A549 (cell line): ENCODE results near the gene ANXA3. TPM values are rescaled to one million over a fixed set of nuclear protein-coding genes. Genes with fewer than 3 reads are reported as not detected.

ENCODE experiments used
- ATAC-seq, 2 experiments: fragments of 200-7000 bp in 1 of 2; fragments of >200 bp in 1 of 2; cut with Nextera tagmentation in 1 of 2; cut with Tn5 transposase in 1 of 2; 3 replicates each; pipeline versions ENCODE4 v1.8.0 to v1.9.1; 2018 to 2020; ENCODE audit warnings: mild to moderate bottlenecking in 1 of 2, moderate library complexity in 1 of 2
- CTCF ChIA-PET: fragments of 300-600 bp; sonication (Branson Sonifier 250); formaldehyde crosslinking; extraction: SDS; loops from one replicate; lab custom pipeline; 2021; ENCODE audit warnings: antibody characterized with exemption, inconsistent platforms; lab: Yijun Ruan, JAX
- POLR2A ChIA-PET: fragments of 350-600 bp; formaldehyde crosslinking; extraction: SDS; loops from one replicate; lab custom pipeline; 2021; ENCODE audit warnings: antibody characterized with exemption, inconsistent platforms; lab: Yijun Ruan, JAX
- DNase-seq, 2 experiments: peaks; one replicate each; pipeline versions ENCODE4 v3.0.0 to v3.0.0-alpha.2; 2011 to 2016; ENCODE audit warnings: low read depth in 1 of 2, low spot score in 1 of 2
- FAIRE-seq: peaks from 2 replicates; lab custom pipeline; 2011; peaks lifted over from hg19 to GRCh38; lab: Jason Lieb, UNC
- H3K27ac ChIP-seq, 2 experiments: fragments of >200 bp; sonication (Bioruptor Twin); formaldehyde crosslinking; 3 replicates each; pipeline ENCODE4 v1.5.1; 2016 to 2017
- H3K4me1 ChIP-seq: fragments of >200 bp; sonication (Bioruptor Twin); formaldehyde crosslinking; 3 replicates; pipeline ENCODE4 v1.6.1; 2016
- H3K4me2 ChIP-seq: fragments of >200 bp; sonication (Bioruptor Twin); formaldehyde crosslinking; 3 replicates; pipeline ENCODE4 v1.6.1; 2016
- H3K4me3 ChIP-seq: fragments of >200 bp; sonication (Bioruptor Twin); formaldehyde crosslinking; 3 replicates; pipeline ENCODE4 v1.5.1; 2016
- H3K9me3 ChIP-seq: fragments of >200 bp; sonication (Bioruptor Twin); formaldehyde crosslinking; 3 replicates; pipeline ENCODE4 v1.6.1; 2016
- BHLHE40 ChIP-seq: IDR thresholded peaks from 2 replicates; pipeline ENCODE4 v1.6.1; 2012; ENCODE audit warnings: low read depth, low read length, inconsistent platforms
- CEBPB ChIP-seq, 2 experiments: fragments of >200 bp in 1 of 2; sonication (Bioruptor Twin) in 1 of 2; formaldehyde crosslinking in 1 of 2; IDR thresholded peaks; 2 replicates each; pipeline ENCODE4 v1.6.1; 2012 to 2016
- CHD2 ChIP-seq: fragments of 150-350 bp; IDR thresholded peaks from 2 replicates; pipeline ENCODE4 v1.6.1; 2014; ENCODE audit warnings: low read length; ENCODE audit not compliant: partially characterized antibody
- EHMT2 ChIP-seq: fragments of 200-600 bp; sonication (generic); IDR thresholded peaks from 2 replicates; pipeline ENCODE4 v1.6.1; 2016; ENCODE audit warnings: antibody characterized with exemption, low read depth, mild to moderate bottlenecking, moderate library complexity
- FOSL2 ChIP-seq, 2 experiments: fragments of 450-650 bp in 1 of 2; fragments of >200 bp in 1 of 2; sonication (Bioruptor Twin) in 1 of 2; formaldehyde crosslinking; IDR thresholded peaks; 2 replicates each; pipeline versions ENCODE4 v1.5.0 to v1.6.1; 2016 to 2020; ENCODE audit warnings: mild to moderate bottlenecking in 1 of 2, moderate library complexity in 1 of 2
- HOXA7 ChIP-seq: fragments of 250-450 bp; sonication (Bioruptor Pico); IDR thresholded peaks from 2 replicates; pipeline ENCODE4 v1.5.0; 2020; ENCODE audit warnings: mild to moderate bottlenecking, moderate library complexity
- HOXB13 ChIP-seq: fragments of 250-450 bp; sonication (Bioruptor Pico); IDR thresholded peaks from 2 replicates; pipeline ENCODE4 v1.5.0; 2020; ENCODE audit warnings: low read depth, mild to moderate bottlenecking, moderate library complexity
- JUN ChIP-seq, 2 experiments: fragments of >200 bp; sonication (Bioruptor Twin); formaldehyde crosslinking; IDR thresholded peaks; 2 replicates in 1 of 2; 3 replicates in 1 of 2; pipeline ENCODE4 v1.6.1; 2016 to 2017
- JUNB ChIP-seq: fragments of >200 bp; sonication (Bioruptor Twin); formaldehyde crosslinking; IDR thresholded peaks from 2 replicates; pipeline ENCODE4 v1.6.1; 2016
- KDM1A ChIP-seq: fragments of 200-600 bp; sonication (generic); IDR thresholded peaks from 2 replicates; pipeline ENCODE4 v1.6.1; 2016; ENCODE audit warnings: low read depth, mild to moderate bottlenecking
- MAFK ChIP-seq: fragments of 450-650 bp; IDR thresholded peaks from 2 replicates; pipeline ENCODE4 v1.6.1; 2014; ENCODE audit not compliant: partially characterized antibody
- MAZ ChIP-seq: fragments of 150-350 bp; IDR thresholded peaks from 2 replicates; pipeline ENCODE4 v1.6.1; 2014; ENCODE audit warnings: antibody characterized with exemption, low read depth, low read length, borderline replicate concordance
- NR3C1 ChIP-seq: fragments of >200 bp; sonication (Bioruptor Twin); formaldehyde crosslinking; IDR thresholded peaks from 3 replicates; pipeline ENCODE4 v1.6.1; 2017
- PHF8 ChIP-seq: fragments of 200-600 bp; sonication (generic); IDR thresholded peaks from 2 replicates; pipeline ENCODE4 v1.6.1; 2016; ENCODE audit warnings: low read depth, mild to moderate bottlenecking, antibody characterized with exemption, moderate library complexity, borderline replicate concordance
- RAD21 ChIP-seq, 2 experiments: fragments of >200 bp in 1 of 2; sonication (Bioruptor Twin) in 1 of 2; formaldehyde crosslinking in 1 of 2; IDR thresholded peaks in 1 of 2; conservative IDR thresholded peaks in 1 of 2; 2 replicates in 1 of 2; 3 replicates in 1 of 2; pipeline ENCODE4 v1.6.1; 2012 to 2018; ENCODE audit warnings: inconsistent platforms in 1 of 2
- RFX5 ChIP-seq: fragments of 450-650 bp; IDR thresholded peaks from 2 replicates; pipeline ENCODE4 v1.7.1; 2014; ENCODE audit warnings: antibody characterized with exemption, mild to moderate bottlenecking, moderate library complexity
- SMC3 ChIP-seq: fragments of >200 bp; sonication (Bioruptor Twin); formaldehyde crosslinking; IDR thresholded peaks from 3 replicates; pipeline ENCODE4 v1.6.1; 2018; ENCODE audit warnings: inconsistent platforms
- USF2 ChIP-seq: fragments of 450-650 bp; IDR thresholded peaks from 2 replicates; pipeline ENCODE4 v1.6.1; 2014; ENCODE audit warnings: antibody characterized with exemption
- ZC3H11A ChIP-seq: fragments of 450-650 bp; IDR thresholded peaks from 2 replicates; pipeline ENCODE4 v1.6.1; 2014; ENCODE audit warnings: antibody characterized with exemption, mild to moderate bottlenecking
- ZSCAN20 ChIP-seq: fragments of 250-450 bp; sonication (Bioruptor Pico); IDR thresholded peaks from 2 replicates; pipeline ENCODE4 v1.8.0; 2022; ENCODE audit warnings: mild to moderate bottlenecking, moderate library complexity
- WGBS: methylation state at CpG from one replicate; pipeline ENCODE4 v1.1.6; 2017; ENCODE audit errors: missing lambda C conversion rate; 5-methylcytosine and 5-hydroxymethylcytosine counted together
- polyA plus RNA-seq, 4 experiments: library from polyadenylated mRNA; depleted of rRNA in 3 of 4; stranded (reverse); fragments of >200 nt; fragmentation: RNase III in 1 of 4; extraction: RNeasy Plus Mini Kit Qiagen cat#74134 plus additional on column Dnase treatment in 1 of 4; gene quantifications; 2 replicates in 3 of 4; 3 replicates in 1 of 4; pipeline ENCODE4 v1.2.3, GENCODE V29; 2011 to 2017
- TF ChIP-seq, protein P1 (sequence below): fragments of 250-450 bp; sonication (Bioruptor Pico); IDR thresholded peaks from 2 replicates; pipeline ENCODE4 v1.5.0; 2021; ENCODE audit warnings: mild to moderate bottlenecking, moderate library complexity, borderline replicate concordance

ANXA3 gene
- polyA plus RNA-seq, 2 of the 4 experiments (the other 2 are of a cell fraction): 126 to 134 TPM

DNA sequence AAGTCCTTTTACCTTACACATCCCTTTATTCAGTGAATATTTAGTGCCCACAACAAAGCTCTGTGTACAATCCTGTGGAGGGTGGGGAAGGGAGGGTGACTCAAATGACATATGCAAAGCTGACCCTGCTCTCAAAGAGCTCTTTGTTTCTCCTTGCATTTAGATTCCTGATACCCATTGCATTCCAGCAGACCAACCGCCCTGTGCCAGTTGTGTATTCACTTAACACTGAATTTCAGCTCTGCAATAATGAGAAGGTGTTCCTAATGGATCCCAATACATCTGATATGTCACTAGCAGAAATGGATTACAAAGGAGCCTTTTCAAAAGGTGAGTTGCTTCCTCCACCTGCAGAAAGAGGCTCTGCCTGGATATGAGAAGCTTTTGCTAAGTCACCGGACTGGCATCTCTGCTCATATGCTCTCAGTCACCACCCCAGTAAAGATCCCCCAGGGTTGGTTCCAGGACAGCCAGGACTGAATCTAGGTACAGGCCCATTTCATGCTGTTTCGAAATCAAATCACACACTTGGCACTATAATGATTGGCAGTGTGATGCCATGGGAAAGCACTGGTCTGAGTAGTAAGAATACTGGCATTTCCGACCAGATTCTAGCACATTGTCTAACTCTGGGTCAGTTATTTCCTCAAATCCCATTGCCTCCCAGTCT is 17.1 kb upstream of the ANXA3 start:
- TF ChIP-seq RFX5: no peak
- TF ChIP-seq NR3C1: no peak
- no peak for TF ChIP-seq USF2
- no peak for TF ChIP-seq KDM1A
- no peak for TF ChIP-seq ZSCAN20 (CRISPR knock-in tag)
- no peak for TF ChIP-seq PHF8
- TF ChIP-seq SMC3: no peak
- TF ChIP-seq ZC3H11A: no peak
- TF ChIP-seq MAZ: no peak
- no peak for TF ChIP-seq EHMT2
- TF ChIP-seq RAD21 (conservative IDR thresholded peaks at IDR 0.05 in 1 of 2, IDR thresholded peaks at IDR 0.05 in 1 of 2): no peak
- no peak for TF ChIP-seq HOXB13
- TF ChIP-seq BHLHE40: no peak
- TF ChIP-seq MAFK: no peak
- TF ChIP-seq CHD2: no peak
- no peak for TF ChIP-seq HOXA7 (CRISPR knock-in tag)
- TF ChIP-seq, protein P1, sequence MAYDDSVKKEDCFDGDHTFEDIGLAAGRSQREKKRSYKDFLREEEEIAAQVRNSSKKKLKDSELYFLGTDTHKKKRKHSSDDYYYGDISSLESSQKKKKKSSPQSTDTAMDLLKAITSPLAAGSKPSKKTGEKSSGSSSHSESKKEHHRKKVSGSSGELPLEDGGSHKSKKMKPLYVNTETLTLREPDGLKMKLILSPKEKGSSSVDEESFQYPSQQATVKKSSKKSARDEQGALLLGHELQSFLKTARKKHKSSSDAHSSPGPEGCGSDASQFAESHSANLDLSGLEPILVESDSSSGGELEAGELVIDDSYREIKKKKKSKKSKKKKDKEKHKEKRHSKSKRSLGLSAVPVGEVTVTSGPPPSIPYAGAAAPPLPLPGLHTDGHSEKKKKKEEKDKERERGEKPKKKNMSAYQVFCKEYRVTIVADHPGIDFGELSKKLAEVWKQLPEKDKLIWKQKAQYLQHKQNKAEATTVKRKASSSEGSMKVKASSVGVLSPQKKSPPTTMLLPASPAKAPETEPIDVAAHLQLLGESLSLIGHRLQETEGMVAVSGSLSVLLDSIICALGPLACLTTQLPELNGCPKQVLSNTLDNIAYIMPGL: no peak
- TF ChIP-seq, all 56 proteins: peak for 0
- FAIRE-seq (no peak), DNase-seq (no peak), ATAC-seq (no peak)
- Histone ChIP-seq H3K4me1 (peaks cover 18% of the 10 kb centered on the region; the same call in 2 of the 3 replicates), H3K9me3 (peaks cover 5% of the 10 kb centered on the region; the same call in 2 of the 3 replicates), H3K4me2 (0 out of 3 replicates have a peak overlapping the region, but pooled peaks have one; percentile 10), H3K27ac (peak overlapping the region in 1 of 2 experiments; percentile 13; a peak in 2 of 6 replicates), H3K4me3 (no peak overlapping the region)
- POLR2A ChIA-PET: no interaction called here
- WGBS: 78% methylated on average over 4 of the region's 4 CpGs
- CTCF ChIA-PET: interaction anchor here (1.1 kb wide), 1 partner anchor 18 kb away, joined by 3 read pairs; no protein-coding TSS in a partner anchor

GRCh38 chr4:78542373-78542772 is 9.2 kb upstream of the ANXA3 start:
- Histone ChIP-seq H3K9me3 (no peaks in the 10 kb centered on the region), H3K4me2 (peak overlapping the region; percentile 69), H3K27ac (peak overlapping the region; percentile 73 to 79), H3K4me3 (no peak overlapping the region), H3K4me1 (peaks cover 49% of the 10 kb centered on the region)
- no peak for FAIRE-seq
- ChIA-PET CTCF (interaction anchor here (0.6 kb wide), 1 partner anchor 100 kb away, joined by 3 read pairs; no protein-coding TSS in a partner anchor), POLR2A (interaction anchor here (1.0 kb wide), 1 partner anchor 10 kb away, joined by 4 read pairs; the partner anchor contains the start of gene ANXA3)
- TF ChIP-seq JUNB: peak; percentile 50
- TF ChIP-seq JUN (IDR thresholded peaks at IDR 0.05): 0 out of 5 replicates have a peak, but pooled peaks of 1 of the 2 experiments have one; percentile 19
- TF ChIP-seq USF2: no peak
- peak; percentile 36 to 82; a peak in 3 of 4 replicates for TF ChIP-seq CEBPB (IDR thresholded peaks at IDR 0.05)
- 0 out of 2 replicates have a peak, but pooled peaks have one; percentile 17 for TF ChIP-seq FOSL2 (IDR thresholded peaks at IDR 0.05)
- TF ChIP-seq FOSL2 (CRISPR knock-in tag; IDR thresholded peaks at IDR 0.05): peak; percentile 73
- ATAC-seq: peak; percentile 87 to 90
- 40% methylated on average over 5 of the region's 5 CpGs for WGBS
- DNase-seq: peak in 1 of 2 experiments; percentile 65
